GM12873 (cell line): Measurements from ENCODE around the gene RNF212.

Source experiments
- CTCF ChIP-seq: IDR thresholded peaks from 2 replicates; pipeline ENCODE4 v1.5.1; 2012; ENCODE audit warnings: low read depth, mild to moderate bottlenecking, moderate library complexity, low read length, control low read depth; ENCODE audit not compliant: insufficient read depth; ENCODE audit errors: missing control alignments

RNF212 gene

GRCh38 chr4:1058997-1059665 is 54.2 kb downstream of the RNF212 start:
- TF ChIP-seq CTCF = no peak

GRCh38 chr4:1058198-1058996 is 55.0 kb downstream of the RNF212 start:
- TF ChIP-seq CTCF = no peak

- TF ChIP-seq CTCF = no peak
These were observed 56.0 kb downstream of the RNF212 start for GRCh38 chr4:1057403-1057745.

- TF ChIP-seq CTCF = no peak
These were observed 56.5 kb downstream of the RNF212 start for GRCh38 chr4:1056671-1057402.

GRCh38 chr4:1055721-1056590 is 57.4 kb downstream of the RNF212 start:
- no peak for TF ChIP-seq CTCF

GRCh38 chr4:1053080-1053661 is 60.2 kb downstream of the RNF212 start:
- TF ChIP-seq CTCF = no peak
